Esophagus mucosa (tissue), 1 donor: ENCODE measurements around the gene ARID1B. TPM values are rescaled to one million over a fixed set of nuclear protein-coding genes. Genes with fewer than 3 reads are reported as not detected.

ENCODE experiments used
- ATAC-seq: fragments of 200-7000 bp; cut with Tn5 transposase; one replicate; pipeline ENCODE4 v1.9.1; 2020
- total RNA-seq: library from RNA; stranded (reverse); gene quantifications from one replicate; pipeline ENCODE4 v1.2.4, GENCODE V29; 2023
- donor health status: DM: yes; HTN: yes; CAD: no.

The ARID1B gene
- total RNA-seq, 1 donor from 2014 or later = 45.7 TPM

GRCh38 chr6:157086632-157087031 lies 309.5 kb downstream of the ARID1B start:
- no peak for ATAC-seq

GRCh38 chr6:157087974-157088373 lies 310.8 kb downstream of the ARID1B start:
- ATAC-seq = no peak

- ATAC-seq = no peak
These were observed 311.7 kb downstream of the ARID1B start for GRCh38 chr6:157088841-157089240.

- no peak for ATAC-seq
These were observed 312.1 kb downstream of the ARID1B start for GRCh38 chr6:157089258-157089657.

GRCh38 chr6:157089851-157090250 lies 312.7 kb downstream of the ARID1B start:
- ATAC-seq = no peak

- no peak for ATAC-seq
These were observed 313.6 kb downstream of the ARID1B start for GRCh38 chr6:157090736-157091135.

GRCh38 chr6:157091243-157091642 lies 314.1 kb downstream of the ARID1B start:
- no peak for ATAC-seq

GRCh38 chr6:157091856-157092460 lies 314.8 kb downstream of the ARID1B start:
- no peak for ATAC-seq

- ATAC-seq = no peak
These were observed 315.6 kb downstream of the ARID1B start for GRCh38 chr6:157092736-157093135.

- no peak for ATAC-seq
These were observed 316.4 kb downstream of the ARID1B start for GRCh38 chr6:157093536-157093935.

GRCh38 chr6:157094038-157094437 lies 316.9 kb downstream of the ARID1B start:
- ATAC-seq = no peak

GRCh38 chr6:157095084-157095483 lies 317.9 kb downstream of the ARID1B start:
- no peak for ATAC-seq

GRCh38 chr6:157095569-157095968 lies 318.4 kb downstream of the ARID1B start:
- ATAC-seq = no peak

- no peak for ATAC-seq
These were observed 318.9 kb downstream of the ARID1B start for GRCh38 chr6:157096105-157096504.

- ATAC-seq = no peak
These were observed 319.3 kb downstream of the ARID1B start for GRCh38 chr6:157096522-157096921.

GRCh38 chr6:157097255-157097955 lies 320.2 kb downstream of the ARID1B start:
- ATAC-seq = no peak

- no peak for ATAC-seq
These were observed 321.8 kb downstream of the ARID1B start for GRCh38 chr6:157098999-157099398.

GRCh38 chr6:157099912-157100593 lies 322.9 kb downstream of the ARID1B start:
- ATAC-seq = no peak

- no peak for ATAC-seq
These were observed 324.0 kb downstream of the ARID1B start for GRCh38 chr6:157101166-157101565.

GRCh38 chr6:157104803-157105202 lies 327.6 kb downstream of the ARID1B start:
- no peak for ATAC-seq

- ATAC-seq = peak; percentile 93
These were observed 329.3 kb downstream of the ARID1B start for GRCh38 chr6:157106487-157106886.

GRCh38 chr6:157107571-157107914 lies 330.4 kb downstream of the ARID1B start:
- no peak for ATAC-seq

GRCh38 chr6:157107915-157108651 lies 330.9 kb downstream of the ARID1B start:
- ATAC-seq = peak; percentile 68
